ENCODE data around the gene TARS3.
"Not testable (repeated sequence)": the region's sequence is repeated elsewhere in the genome, so short reads cannot be mapped to it uniquely, and the experiment has no call there.

Gene TARS3

GRCh38 chr15:101723874-101724674 lies at the start of gene TARS3:
Gene TARS3, minus strand, starts transcription at chr15:101724473. Its CDS starts 86 bp downstream, at chr15:101724387.
- no peak for DNase-seq (ENCODE audit: low read depth, low spot score)

DNA sequence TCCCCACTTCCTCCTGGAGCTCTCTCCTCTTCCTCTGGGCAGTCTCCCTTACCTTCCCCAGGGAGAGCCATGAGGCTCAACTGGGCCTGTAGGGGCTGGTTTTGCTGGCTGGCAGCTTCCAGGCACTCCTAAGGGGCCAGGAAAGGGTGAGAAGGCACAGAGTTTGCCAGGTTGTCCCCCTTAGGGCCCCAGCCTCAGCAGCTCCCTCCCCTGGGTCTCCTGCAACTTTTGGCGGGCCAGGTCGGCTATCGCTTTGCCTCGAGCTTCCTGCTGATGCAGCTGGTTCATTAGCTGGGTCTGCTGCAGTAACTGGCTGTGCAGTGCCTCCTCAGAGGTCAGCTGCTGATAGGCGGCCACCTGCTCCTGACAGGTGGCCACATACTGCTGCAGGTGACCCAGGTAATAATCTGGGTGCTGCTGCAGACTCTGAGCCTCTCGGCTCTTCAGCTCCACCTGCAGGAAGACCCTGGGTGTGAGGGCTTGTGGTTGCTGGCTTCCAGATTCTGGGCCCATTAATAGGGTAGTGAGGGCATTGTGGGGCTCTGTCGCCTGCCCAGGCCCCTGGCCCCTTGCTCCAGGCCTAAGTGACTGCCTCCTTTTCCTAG lies 49.3 kb upstream of the TARS3 start:
- no peak for DNase-seq (ENCODE audit: low read depth, low spot score)

DNA sequence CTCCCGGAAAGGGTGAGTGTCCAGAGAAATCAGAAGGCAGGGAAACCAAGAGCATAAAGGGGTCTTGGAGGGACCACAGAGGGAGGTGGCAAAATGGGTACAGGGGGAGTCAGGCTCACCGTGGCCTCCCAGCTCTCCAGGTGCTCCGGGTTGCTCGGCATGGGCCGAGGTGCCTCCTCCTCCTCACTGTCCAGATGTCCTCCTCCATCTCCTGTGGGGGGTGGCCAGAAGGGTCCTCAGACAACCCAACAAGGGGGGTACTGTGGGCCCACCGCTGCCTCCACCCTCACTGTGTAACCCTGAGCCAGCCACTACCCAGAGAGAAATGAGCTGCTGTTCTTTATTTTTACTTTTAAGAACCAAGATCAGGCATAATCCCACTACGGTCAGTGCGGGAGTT lies 48.6 kb upstream of the TARS3 start:
- DNase-seq (ENCODE audit: low read depth, low spot score) = no peak

DNA sequence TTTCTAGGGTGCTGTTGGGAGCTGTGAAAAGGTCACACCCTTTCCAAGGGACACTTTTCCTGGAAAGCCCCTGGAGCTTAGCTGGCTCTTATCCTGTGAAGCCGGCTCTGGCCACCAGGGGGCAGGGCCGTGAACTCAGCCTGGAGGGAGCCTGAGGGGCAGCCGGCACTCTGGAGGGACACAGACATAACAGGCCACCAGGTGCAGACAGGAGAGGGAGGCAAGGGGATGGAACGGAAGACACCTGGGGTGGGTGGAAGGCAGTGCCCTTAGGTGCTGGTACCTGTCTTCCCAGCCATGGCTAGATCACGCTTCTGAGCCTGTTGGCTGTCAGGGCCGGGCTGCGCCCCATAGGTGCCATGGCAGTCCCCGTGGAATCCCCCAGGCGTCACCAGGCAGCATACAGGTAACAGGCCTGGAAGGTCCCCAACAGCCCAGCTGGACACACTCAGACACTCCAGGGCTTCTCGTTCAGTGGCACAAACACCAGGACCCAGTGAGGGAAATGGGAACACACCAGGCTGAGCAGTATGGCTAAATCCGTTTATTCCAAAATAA lies 42.9 kb upstream of the TARS3 start:
- DNase-seq (ENCODE audit: low read depth, low spot score) = not testable (repeated sequence)

DNA sequence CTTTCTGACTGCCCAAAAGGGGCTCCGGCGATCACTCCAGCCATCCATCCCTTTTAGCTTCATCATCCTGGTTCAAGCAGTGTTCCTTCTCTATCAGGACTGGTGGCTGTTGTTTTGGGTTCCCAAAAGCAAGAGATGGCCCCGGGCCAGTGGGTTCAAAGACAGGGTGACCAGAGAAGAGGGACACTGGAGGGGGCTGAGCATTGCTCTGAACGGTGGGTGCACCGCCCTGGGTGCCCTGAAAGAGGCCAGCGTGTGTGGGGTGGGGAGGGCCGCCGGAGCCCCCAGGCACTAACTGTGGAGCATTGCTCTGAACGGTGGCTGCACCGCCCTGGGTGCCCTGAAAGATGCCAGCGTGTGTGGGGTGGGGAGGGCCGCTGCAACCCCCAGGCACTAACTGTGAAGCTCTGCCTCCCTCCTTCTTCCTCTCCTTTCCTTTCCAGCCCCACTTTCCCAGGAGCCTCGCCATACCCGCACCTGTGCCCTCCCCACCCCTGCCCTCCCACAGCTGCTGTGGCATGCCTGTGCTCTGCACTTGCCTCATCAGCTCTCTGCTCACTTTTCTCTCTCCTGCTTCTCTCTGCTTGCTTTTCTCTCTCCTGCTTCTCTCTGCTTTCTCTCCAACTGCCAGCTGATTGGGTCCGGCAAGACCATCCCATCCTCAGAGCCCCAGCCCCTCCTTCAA lies 41.6 kb upstream of the TARS3 start:
- no peak for DNase-seq (ENCODE audit: low read depth, low spot score)

- not testable (repeated sequence) for DNase-seq (ENCODE audit: low read depth, low spot score)
Observed at GRCh38 chr15:101765340-101765671, 41.0 kb upstream of the TARS3 start.

DNA sequence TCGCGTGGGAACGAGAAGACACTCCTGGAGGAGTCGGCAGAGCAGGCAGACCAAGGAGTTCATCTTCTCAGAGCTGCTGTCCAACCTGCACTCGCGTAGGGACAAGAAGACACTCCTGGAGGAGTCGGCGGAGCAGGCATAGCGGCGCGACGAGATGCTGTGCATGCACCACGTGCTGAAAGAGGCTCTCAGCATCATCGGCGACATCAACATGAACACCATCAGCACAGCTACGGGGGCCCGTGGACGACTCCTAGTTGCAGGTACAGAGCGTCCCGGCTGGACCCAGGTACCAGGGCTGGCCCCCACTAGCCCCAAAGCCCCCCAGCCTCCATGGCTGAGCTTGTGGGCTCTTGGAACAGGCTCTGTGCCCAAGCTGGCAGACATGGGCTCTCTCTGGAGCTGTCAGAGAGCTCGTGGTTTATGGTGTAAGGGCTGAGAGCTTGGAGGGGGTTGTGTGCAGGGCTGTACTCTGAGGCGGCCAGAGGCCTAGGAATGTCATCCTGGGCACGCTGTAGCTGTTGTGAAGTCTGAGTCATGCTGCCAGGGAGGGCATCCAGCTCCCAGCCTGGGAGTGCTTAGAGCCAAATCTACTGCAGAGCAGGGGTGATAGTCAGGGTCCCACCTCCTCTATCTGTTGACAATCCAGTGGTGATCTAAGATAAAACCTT lies 40.5 kb upstream of the TARS3 start:
- DNase-seq (ENCODE audit: low read depth, low spot score) = not testable (repeated sequence)

GRCh38 chr15:101746716-101747082 lies 22.4 kb upstream of the TARS3 start:
- not testable (repeated sequence) for DNase-seq (ENCODE audit: low read depth, low spot score)

- DNase-seq (ENCODE audit: low read depth, low spot score) = not testable (repeated sequence)
Observed at GRCh38 chr15:101734837-101735236, 10.6 kb upstream of the TARS3 start.

DNA sequence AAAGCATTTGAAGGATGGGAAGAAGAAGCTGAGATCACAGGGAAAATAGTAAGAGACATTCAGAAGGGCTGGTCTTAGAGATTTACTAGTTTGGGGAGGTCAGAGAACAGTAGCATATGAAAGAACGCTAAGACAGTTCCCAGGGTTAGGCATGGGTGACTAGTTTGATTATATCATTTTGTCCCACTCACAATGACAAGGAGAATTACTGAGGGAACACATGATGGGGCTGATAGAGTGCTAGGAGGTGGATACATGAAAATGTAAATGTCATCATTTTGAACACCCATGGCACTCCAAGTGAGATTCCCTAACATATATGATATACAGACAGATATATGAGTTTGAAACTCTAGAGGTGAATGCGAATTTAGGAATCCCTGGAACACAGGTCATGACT lies 9.3 kb upstream of the TARS3 start:
- no peak for DNase-seq (ENCODE audit: low read depth, low spot score)

DNA sequence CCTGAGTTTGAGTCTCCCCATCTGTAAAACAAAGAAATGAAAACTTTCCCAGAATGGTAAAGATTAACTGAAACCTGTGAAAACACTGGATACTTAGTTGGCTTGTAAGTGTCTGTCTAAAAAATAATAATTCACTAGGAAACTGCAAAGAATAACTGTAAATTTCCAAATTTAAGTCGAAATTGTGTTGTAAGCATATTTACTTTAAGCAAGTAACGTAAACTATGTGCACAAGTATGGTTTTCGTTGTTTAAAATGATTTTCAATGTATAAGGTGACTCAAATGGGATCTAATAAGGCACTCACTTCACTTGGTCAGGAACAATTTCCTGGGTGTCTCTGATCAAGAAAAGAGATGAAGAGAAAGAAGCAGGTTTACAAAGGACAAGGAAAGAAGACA lies 8.5 kb upstream of the TARS3 start:
- no peak for DNase-seq (ENCODE audit: low read depth, low spot score)

GRCh38 chr15:101731746-101732145 lies 7.5 kb upstream of the TARS3 start:
- no peak for DNase-seq (ENCODE audit: low read depth, low spot score)

- no peak for DNase-seq (ENCODE audit: low read depth, low spot score)
Observed at GRCh38 chr15:101727186-101727585, 2.9 kb upstream of the TARS3 start.

- no peak for DNase-seq (ENCODE audit: low read depth, low spot score)
Observed at GRCh38 chr15:101725073-101725472, 800 bp upstream of the TARS3 start.

DNA sequence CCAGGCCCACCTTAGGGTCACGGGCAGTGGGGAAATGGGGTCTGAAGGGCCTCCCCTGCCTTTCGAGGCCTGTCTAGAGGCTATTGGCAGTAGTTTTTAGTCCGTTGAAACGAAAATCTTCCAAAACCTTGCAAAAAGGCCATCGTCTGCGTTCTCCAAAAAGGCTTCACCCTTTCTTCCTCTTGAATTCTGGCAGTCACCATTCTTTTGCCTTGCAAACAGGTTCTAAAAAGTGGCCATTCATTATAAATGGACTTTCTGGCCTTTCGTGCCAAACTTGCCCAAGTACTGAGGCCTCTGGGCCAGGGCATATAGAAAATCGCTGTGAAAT lies 367 bp upstream of the TARS3 start:
- no peak for DNase-seq (ENCODE audit: low read depth, low spot score)

- DNase-seq (ENCODE audit: low read depth, low spot score) = no peak
Observed at GRCh38 chr15:101723171-101723873, 951 bp downstream of the TARS3 start.

- DNase-seq (ENCODE audit: low read depth, low spot score) = no peak
Observed at GRCh38 chr15:101718896-101719295, 5.4 kb downstream of the TARS3 start.

DNA sequence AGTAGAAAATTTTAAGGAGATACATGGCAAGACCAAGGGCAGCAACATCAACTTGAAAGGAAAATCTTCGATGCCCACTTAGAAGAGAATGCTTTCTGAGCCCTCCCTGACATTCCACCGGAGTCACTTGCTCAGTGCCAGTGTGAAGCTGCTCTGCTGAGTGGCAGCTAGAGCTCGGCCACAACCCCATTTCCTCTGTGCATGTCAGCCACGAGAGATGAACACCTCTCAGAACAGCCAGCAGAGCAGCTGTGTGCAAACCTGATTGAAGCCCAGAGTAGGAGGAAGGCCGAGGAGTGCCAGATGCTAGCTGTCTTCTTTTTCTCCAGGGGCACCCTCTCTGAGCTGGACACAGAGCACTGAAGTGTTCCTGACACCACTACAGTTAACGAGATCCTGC lies 12.2 kb downstream of the TARS3 start:
- DNase-seq (ENCODE audit: low read depth, low spot score) = no peak

DNA sequence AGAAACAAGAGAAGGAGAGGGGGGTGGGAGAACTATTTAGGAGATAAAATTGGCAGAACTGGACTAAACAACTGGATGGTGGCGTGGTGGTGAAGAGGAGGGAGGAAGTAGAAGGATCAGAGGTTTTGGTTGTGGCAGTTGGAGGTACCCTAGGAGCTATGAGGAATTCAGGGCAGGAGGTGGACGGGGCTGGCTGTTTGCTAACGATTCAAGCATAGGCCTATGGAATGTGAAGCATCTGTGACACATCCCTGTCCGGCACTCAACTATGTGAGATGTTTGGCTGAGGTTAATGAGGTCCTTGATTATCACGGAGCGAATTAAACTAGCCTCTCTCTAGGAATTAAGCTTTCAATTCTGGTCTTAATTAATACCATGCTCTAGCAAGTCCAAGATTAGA lies 13.5 kb downstream of the TARS3 start:
- no peak for DNase-seq (ENCODE audit: low read depth, low spot score)

DNA sequence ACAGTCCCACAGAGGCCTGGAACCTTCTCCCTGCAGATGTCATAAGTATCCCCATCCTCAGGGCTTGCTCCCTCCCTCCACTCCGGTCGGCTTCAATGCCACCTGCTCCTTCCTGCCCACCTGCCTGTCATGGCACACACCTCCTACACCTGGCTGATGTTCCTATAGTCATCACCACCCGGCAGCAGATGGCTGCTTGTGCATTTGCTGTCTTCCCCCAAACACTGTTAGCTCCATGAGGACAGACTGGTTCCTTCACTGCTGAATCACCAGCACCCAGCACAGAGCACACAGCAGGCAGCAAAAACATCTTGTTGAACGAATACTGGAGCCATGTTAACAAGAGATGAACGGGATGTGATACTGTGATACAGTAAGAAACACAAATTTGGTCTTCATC lies 14.8 kb downstream of the TARS3 start:
- no peak for DNase-seq (ENCODE audit: low read depth, low spot score)

DNA sequence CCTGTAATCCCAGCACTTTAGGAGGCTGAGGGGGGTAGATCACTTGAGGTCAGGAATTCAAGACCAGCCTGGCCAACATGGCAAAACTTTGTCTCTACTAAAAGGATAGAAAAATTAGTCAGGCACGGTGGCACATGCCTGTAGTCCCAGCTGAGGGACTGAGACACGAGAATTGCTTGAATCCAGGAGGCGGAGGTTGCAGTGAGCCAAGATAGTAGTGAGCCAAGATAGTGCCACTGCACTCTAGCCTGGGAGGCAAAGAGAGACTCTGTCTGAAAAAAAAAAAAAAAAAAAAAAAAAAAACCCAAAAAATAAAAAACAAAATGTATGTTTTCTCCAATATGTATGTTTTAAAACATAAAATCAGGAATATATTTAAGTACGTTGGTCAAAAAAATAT lies 16.3 kb downstream of the TARS3 start:
- no peak for DNase-seq (ENCODE audit: low read depth, low spot score)

GRCh38 chr15:101702077-101702476 lies 22.2 kb downstream of the TARS3 start:
- no peak for DNase-seq (ENCODE audit: low read depth, low spot score)

Measured in iPS DF 19.7 (cell line).